ENCODE results near the gene JPH3.
"Not testable (repeated sequence)": the region's sequence is repeated elsewhere in the genome, so short reads cannot be mapped to it uniquely, and the experiment has no call there.

Gene JPH3

DNA sequence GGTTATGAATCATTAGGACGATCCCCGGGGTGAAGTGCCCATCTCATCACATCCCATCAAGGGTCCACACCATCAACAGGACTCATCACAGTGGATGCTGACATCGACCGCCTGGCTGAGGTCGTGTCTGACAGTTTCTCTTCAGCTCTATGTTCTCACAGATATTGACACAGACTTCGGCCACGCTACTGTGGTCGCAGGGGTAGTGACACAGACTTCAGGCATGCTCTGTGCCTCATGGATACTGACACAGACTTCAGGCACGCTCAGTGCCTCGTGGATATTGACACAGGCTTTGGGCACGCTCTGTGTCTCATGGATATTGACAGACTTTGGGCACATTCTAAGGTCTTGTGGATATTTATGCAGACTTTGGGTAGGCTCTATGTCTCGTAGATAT, 113.3 kb downstream of the JPH3 start:
- no peak for DNase-seq (ENCODE audit: low spot score)

- not testable (repeated sequence) for DNase-seq (ENCODE audit: low spot score)
Observed at GRCh38 chr16:87718831-87719230, 116.5 kb downstream of the JPH3 start.

DNA sequence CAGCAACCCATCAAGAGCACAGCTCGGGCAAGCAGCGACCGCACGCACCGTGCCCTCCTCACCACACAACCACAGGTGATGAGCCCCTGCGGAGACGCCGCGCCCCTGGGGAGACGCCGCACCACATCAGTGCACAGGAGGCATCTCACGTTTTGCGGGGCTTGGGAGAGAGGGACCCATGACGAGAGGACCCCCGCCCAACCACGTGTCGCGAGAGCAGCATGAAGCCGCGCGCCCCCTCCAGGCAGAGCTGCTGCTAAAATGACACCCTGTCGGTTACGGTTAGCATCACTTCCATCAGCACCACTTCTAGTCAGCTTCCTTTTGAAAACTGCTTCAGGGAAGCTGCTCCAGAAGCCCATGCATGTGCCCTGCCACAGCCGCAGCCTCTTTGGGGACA, 118.1 kb downstream of the JPH3 start:
- DNase-seq (ENCODE audit: low spot score), result no peak

GRCh38 chr16:87721622-87722585, 119.6 kb downstream of the JPH3 start:
- no peak for DNase-seq (ENCODE audit: low spot score)

DNA sequence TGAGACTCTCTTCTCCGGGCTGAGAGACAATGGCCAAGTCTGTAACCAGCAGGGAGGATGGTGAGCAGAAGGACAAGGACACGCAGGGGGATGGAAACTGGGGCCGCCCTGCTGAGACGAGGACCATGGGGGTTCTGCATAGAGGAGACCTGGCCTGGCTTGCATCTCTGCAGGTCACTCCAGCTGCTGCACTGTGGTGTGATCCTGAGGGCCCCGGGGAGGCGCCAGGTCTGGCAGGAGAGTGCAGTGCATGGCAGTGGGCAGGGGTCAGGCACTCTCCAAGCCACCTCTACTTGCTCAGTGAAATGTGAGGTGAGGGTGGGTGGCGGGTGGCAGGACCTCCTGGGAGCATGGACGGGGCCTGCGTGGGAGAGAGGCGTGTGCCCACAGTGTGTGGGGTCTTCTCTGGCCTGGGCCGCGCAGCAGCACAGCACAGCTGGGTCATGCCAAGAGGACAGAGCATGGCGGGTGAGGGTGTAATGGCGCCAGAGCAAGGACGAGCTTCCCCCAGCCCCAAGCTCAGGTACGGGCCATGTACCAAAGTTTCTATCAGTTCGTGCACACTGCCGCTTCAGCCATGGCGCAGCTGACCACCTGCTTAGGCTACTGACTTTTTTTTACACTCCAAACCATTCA, 120.4 kb downstream of the JPH3 start:
- DNase-seq (ENCODE audit: low spot score), result no peak

- DNase-seq (ENCODE audit: low spot score), result no peak
Observed at GRCh38 chr16:87723226-87723623, 120.9 kb downstream of the JPH3 start.

GRCh38 chr16:87724490-87725291, 122.4 kb downstream of the JPH3 start:
- no peak for DNase-seq (ENCODE audit: low spot score)

GRCh38 chr16:87725596-87726235, 123.4 kb downstream of the JPH3 start:
- no peak for DNase-seq (ENCODE audit: low spot score)

GRCh38 chr16:87726577-87726976, 124.3 kb downstream of the JPH3 start:
- DNase-seq (ENCODE audit: low spot score), result not testable (repeated sequence)

GRCh38 chr16:87727346-87727745, 125.0 kb downstream of the JPH3 start:
- no peak for DNase-seq (ENCODE audit: low spot score)

- no peak for DNase-seq (ENCODE audit: low spot score)
Observed at GRCh38 chr16:87728026-87728425, 125.7 kb downstream of the JPH3 start.

DNA sequence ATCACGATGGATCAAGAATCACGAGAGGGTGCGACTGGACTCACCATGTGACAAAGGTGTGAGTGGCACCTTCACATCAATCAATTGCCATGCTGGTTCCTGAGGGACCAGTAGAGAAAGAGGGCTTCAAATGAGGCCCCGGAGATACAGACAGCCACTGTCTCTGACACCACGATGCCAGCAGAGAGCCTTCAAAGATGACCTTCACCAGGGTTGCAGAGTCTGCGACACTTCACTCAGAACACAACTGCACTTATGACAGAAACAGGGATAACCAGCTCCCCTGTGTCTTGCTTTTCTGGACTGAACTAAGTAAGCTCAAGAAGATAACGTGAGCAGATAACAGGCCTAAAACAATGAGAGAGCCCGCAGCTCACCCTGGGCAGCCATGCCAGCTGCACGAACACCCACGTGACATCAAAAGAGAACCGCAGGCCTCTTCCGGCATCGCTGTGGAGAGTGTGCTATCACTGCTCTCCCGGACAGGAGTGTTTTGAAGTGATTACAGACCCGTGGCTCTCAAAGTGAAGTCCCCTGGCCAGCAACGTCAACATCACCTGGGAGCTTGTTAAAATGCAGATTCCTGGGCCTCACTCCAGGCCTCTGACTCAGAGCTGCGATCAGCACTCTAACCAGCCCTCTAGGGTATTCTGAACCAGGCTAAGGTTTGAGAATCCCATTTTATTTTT, 127.1 kb downstream of the JPH3 start:
- no peak for DNase-seq (ENCODE audit: low spot score)

DNA sequence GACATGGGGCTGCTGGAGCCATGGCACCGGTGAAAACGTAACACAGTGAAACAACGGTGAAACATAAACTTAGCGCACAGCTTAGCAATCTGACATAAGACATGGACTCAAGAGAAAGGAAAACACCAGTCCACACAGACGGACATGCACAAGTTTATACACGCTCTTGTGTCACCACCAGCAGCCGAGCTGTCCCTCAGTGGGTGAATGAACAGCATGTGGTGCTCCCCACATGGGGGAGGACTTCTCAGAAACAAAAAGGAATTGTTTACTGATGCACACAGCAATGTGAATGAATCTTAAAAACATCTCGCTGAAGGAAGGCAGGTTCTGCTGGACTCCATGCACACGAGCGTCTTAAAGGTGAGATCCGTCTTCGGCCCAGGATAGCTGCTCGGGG, 129.3 kb downstream of the JPH3 start:
- DNase-seq (ENCODE audit: low spot score), result no peak

- no peak for DNase-seq (ENCODE audit: low spot score)
Observed at GRCh38 chr16:87733190-87733589, 130.9 kb downstream of the JPH3 start.

- no peak for DNase-seq (ENCODE audit: low spot score)
Observed at GRCh38 chr16:87734644-87735043, 132.3 kb downstream of the JPH3 start.

- DNase-seq (ENCODE audit: low spot score), result no peak
Observed at GRCh38 chr16:87735270-87736007, 133.1 kb downstream of the JPH3 start.

GRCh38 chr16:87736008-87736382, 133.7 kb downstream of the JPH3 start:
- no peak for DNase-seq (ENCODE audit: low spot score)

- no peak for DNase-seq (ENCODE audit: low spot score)
Observed at GRCh38 chr16:87739801-87740200, 137.5 kb downstream of the JPH3 start.

- DNase-seq (ENCODE audit: low spot score), result no peak
Observed at GRCh38 chr16:87740441-87740840, 138.1 kb downstream of the JPH3 start.

GRCh38 chr16:87740909-87741424, 138.7 kb downstream of the JPH3 start:
- DNase-seq (ENCODE audit: low spot score), result no peak

All from activated CD4-positive, alpha-beta T cell treated with anti-CD3 and anti-CD28 coated beads, Interleukin-2, Interleukin-4, amounts not matched to agents 100 ng/mL and 50 ng/mL, durations not matched to agents 16 hours and 8 hours (primary cell).